ENCODE data around the gene SDR42E1.
A peak's percentile ranks its signal among the peaks of the same experiment; 100 is the strongest.
"Not testable (repeated sequence)": the region's sequence is repeated elsewhere in the genome, so short reads cannot be mapped to it uniquely, and the experiment has no call there.

The SDR42E1 gene

GRCh38 chr16:82010649-82011048 is 621 bp downstream of the SDR42E1 start:
- Histone ChIP-seq H3K9ac (no peak overlapping the region), H3K36me3 (peaks cover 0 to 9% (median 0%) of the 10 kb centered on the region in 11 experiments; a peak in 3 of 22 replicates), H3K4me3 (no peak overlapping the region), H3K9me3 (replicated peaks in 1 of 11) (peaks cover 60 to 86% (median 76%) of the 10 kb centered on the region in 11 experiments), H4K20me1 (no peaks in the 10 kb centered on the region), H3K4me1 (no peaks in the 10 kb centered on the region), H3K27me3 (no peaks in the 10 kb centered on the region), H3K27ac (no peak overlapping the region), H3K4me2 (no peak overlapping the region)
- no peak for TF ChIP-seq Cebpa-rat (IDR thresholded peaks at IDR 0.05)

DNA sequence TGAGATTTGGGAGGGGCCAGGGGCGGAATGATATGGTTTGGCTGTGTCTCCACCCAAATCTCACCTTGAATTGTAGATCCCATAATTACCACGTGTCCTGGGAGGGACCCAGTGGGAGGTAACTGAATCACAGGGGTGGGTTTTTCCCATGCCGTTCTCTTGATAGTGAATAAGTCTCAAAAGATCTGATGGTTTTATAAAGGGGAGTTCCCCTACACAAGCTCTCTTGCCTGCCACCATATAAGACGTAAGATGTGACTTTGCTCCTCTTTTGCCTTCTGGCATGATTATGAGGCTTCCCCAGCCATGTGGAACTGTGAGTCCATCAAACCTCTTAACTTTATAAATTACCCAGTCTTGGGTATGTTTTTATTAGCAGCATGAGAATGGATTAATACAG is 1.5 kb downstream of the SDR42E1 start:
- not testable (repeated sequence) for H3K9ac ChIP-seq, H3K27ac ChIP-seq, H3K4me2 ChIP-seq, H4K20me1 ChIP-seq, H3K36me3 ChIP-seq, H3K4me1 ChIP-seq, H3K27me3 ChIP-seq
- H3K4me3 ChIP-seq: 0 out of 20 replicates have a peak overlapping the region, but pooled peaks of 1 of the 10 experiments have one; percentile 10
- H3K9me3 ChIP-seq (replicated peaks in 1 of 11): peaks cover 53 to 79% (median 67%) of the 10 kb centered on the region in 11 experiments

- Histone ChIP-seq H3K4me1 (no peaks in the 10 kb centered on the region), H3K27ac (no peak overlapping the region), H3K27me3 (no peaks in the 10 kb centered on the region), H3K9me3 (replicated peaks in 1 of 11) (peaks cover 51 to 75% (median 65%) of the 10 kb centered on the region in 11 experiments), H4K20me1 (no peaks in the 10 kb centered on the region), H3K4me3 (peak overlapping the region in 3 of 10 experiments; percentile 13 to 26 (median 13); a peak in 2 of 20 replicates), H3K36me3 (peaks cover 0 to 9% (median 0%) of the 10 kb centered on the region in 11 experiments; a peak in 3 of 22 replicates), H3K9ac (no peak overlapping the region), H3K4me2 (no peak overlapping the region)
- TF ChIP-seq Cebpa-rat (IDR thresholded peaks at IDR 0.05): no peak
These were observed 2.2 kb downstream of the SDR42E1 start for GRCh38 chr16:82008957-82009592.

DNA sequence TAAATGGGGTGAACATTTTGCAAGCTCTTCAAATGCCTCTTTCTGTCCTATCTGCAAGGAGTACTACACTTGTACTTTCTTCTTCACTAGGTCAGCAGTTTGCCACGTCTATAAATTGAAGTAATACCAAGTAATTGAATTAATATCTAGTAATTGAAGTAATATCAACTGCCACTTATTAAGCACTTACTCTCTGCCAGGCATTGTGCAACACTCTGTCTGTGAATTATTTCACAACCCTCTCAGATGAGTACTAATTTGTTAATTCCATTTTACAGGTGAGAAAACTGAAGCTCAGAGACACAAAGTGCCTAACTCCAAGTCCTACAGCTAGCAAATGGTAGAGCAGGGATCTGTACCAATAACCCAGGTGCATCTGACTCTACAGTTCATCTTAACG is 4.1 kb downstream of the SDR42E1 start:
- no peak for TF ChIP-seq Cebpa-rat (IDR thresholded peaks at IDR 0.05)
- Histone ChIP-seq H3K27me3 (no peaks in the 10 kb centered on the region), H3K36me3 (peaks cover 0 to 9% (median 0%) of the 10 kb centered on the region in 11 experiments; a peak in 3 of 22 replicates), H3K4me3 (no peak overlapping the region), H3K4me2 (no peak overlapping the region), H4K20me1 (no peaks in the 10 kb centered on the region), H3K4me1 (no peaks in the 10 kb centered on the region), H3K9me3 (replicated peaks in 1 of 11) (peaks cover 51 to 60% (median 58%) of the 10 kb centered on the region in 11 experiments), H3K9ac (no peak overlapping the region), H3K27ac (no peak overlapping the region)

DNA sequence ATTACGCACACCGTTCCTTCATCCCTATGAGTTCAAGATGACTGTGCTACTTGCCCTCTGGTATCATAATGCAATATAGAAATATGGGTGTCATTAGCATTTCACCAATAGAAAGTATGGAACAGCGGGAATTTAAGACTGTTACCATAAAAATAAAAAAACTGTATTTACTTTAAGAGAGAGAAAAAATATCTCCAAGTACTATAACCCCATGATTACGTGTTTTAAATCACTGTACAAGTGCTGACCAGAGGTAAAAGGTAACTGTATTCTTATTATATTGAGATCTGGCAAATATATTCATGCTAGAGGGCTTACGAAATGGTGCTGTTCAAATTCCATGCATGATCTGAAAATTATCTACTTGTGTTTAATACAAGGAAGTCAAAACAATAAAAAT is 5.2 kb downstream of the SDR42E1 start:
- no peak for TF ChIP-seq Cebpa-rat (IDR thresholded peaks at IDR 0.05)

GRCh38 chr16:82005027-82005830 is 6.0 kb downstream of the SDR42E1 start:
- no peaks in the 10 kb centered on the region for H3K4me1 ChIP-seq
- peaks cover 35 to 40% (median 38%) of the 10 kb centered on the region in 11 experiments for H3K9me3 ChIP-seq (replicated peaks in 1 of 11)
- H3K27me3 ChIP-seq: no peaks in the 10 kb centered on the region
- peaks cover 0 to 9% (median 0%) of the 10 kb centered on the region in 11 experiments; a peak in 3 of 22 replicates for H3K36me3 ChIP-seq
- H3K27ac ChIP-seq: no peak overlapping the region
- no peak overlapping the region for H3K4me2 ChIP-seq
- no peak for TF ChIP-seq Cebpa-rat (IDR thresholded peaks at IDR 0.05)
- H3K4me3 ChIP-seq: no peak overlapping the region
- no peak overlapping the region for H3K9ac ChIP-seq
- H4K20me1 ChIP-seq: no peaks in the 10 kb centered on the region

More for the DNA sequence above, 5.2 kb downstream of the SDR42E1 start:
- no peak overlapping the region for H3K4me2 ChIP-seq
- no peak overlapping the region for H3K9ac ChIP-seq
- H3K9me3 ChIP-seq (replicated peaks in 1 of 11): peaks cover 43 to 48% (median 46%) of the 10 kb centered on the region in 11 experiments
- peaks cover 0 to 9% (median 0%) of the 10 kb centered on the region in 11 experiments; a peak in 3 of 22 replicates for H3K36me3 ChIP-seq
- H3K4me1 ChIP-seq: no peaks in the 10 kb centered on the region
- H4K20me1 ChIP-seq: no peaks in the 10 kb centered on the region
- no peaks in the 10 kb centered on the region for H3K27me3 ChIP-seq
- no peak overlapping the region for H3K27ac ChIP-seq
- H3K4me3 ChIP-seq: no peak overlapping the region

GRCh38 chr16:82004601-82005000 is 6.7 kb downstream of the SDR42E1 start:
- Histone ChIP-seq H3K4me2 (no peak overlapping the region), H3K9ac (no peak overlapping the region), H3K4me3 (no peak overlapping the region), H3K27me3 (no peaks in the 10 kb centered on the region), H4K20me1 (no peaks in the 10 kb centered on the region), H3K27ac (no peak overlapping the region), H3K36me3 (peaks cover 0 to 9% (median 0%) of the 10 kb centered on the region in 11 experiments; a peak in 3 of 22 replicates), H3K9me3 (replicated peaks in 1 of 11) (peaks cover 29 to 34% (median 32%) of the 10 kb centered on the region in 11 experiments), H3K4me1 (no peaks in the 10 kb centered on the region)
- no peak for TF ChIP-seq Cebpa-rat (IDR thresholded peaks at IDR 0.05)

DNA sequence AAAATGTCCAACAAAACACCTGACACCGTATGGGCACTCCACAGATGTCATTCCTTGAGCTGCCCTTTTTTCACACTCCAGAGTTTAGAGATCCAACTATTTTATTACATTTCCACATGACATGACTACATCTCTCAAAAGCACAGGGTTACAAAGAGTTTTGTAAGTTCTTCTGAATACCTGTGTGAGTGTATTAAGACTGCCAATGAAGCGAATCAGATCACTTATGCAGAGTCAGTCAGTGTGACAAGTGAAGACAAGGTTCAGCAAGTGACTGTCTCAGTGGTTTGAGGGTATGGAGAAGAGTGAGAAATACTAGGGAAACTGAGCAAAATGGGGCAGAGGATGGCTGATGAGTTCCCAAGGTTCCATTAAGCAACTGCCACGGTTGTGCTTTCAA is 8.4 kb downstream of the SDR42E1 start:
- no peaks in the 10 kb centered on the region for H4K20me1 ChIP-seq
- H3K27ac ChIP-seq: no peak overlapping the region
- no peaks in the 10 kb centered on the region for H3K27me3 ChIP-seq
- peaks cover 11 to 16% (median 14%) of the 10 kb centered on the region in 11 experiments for H3K9me3 ChIP-seq (replicated peaks in 1 of 11)
- H3K4me1 ChIP-seq: no peaks in the 10 kb centered on the region
- no peak for TF ChIP-seq Cebpa-rat (IDR thresholded peaks at IDR 0.05)
- H3K36me3 ChIP-seq: peaks cover 0 to 4% (median 0%) of the 10 kb centered on the region in 11 experiments; a peak in 2 of 22 replicates
- no peak overlapping the region for H3K4me2 ChIP-seq
- no peak overlapping the region for H3K4me3 ChIP-seq
- no peak overlapping the region for H3K9ac ChIP-seq

- Histone ChIP-seq H3K27me3 (no peaks in the 10 kb centered on the region), H4K20me1 (no peaks in the 10 kb centered on the region), H3K9ac (no peak overlapping the region), H3K4me1 (no peaks in the 10 kb centered on the region), H3K36me3 (no peaks in the 10 kb centered on the region), H3K4me3 (no peak overlapping the region), H3K4me2 (no peak overlapping the region), H3K27ac (no peak overlapping the region), H3K9me3 (replicated peaks in 1 of 11) (no peaks in the 10 kb centered on the region)
- no peak for TF ChIP-seq Cebpa-rat (IDR thresholded peaks at IDR 0.05)
These were observed 13.5 kb downstream of the SDR42E1 start for GRCh38 chr16:81997738-81998137.

Measured in BLaER1 treated with 17β-estradiol and CSF1 and Interleukin-3, amounts not matched to agents 10 nM and 100 nM (cell line).